DND-41 (cell line): Measurements from ENCODE around the gene TOGARAM1.
A peak's percentile ranks its signal among the peaks of the same experiment; 100 is the strongest.

ENCODE experiments used
- ATAC-seq: fragments of 200-7000 bp; cut with Tn5 transposase; 3 replicates; pipeline ENCODE4 v1.9.1; 2021; ENCODE audit warnings: low read depth; ENCODE audit not compliant: insufficient read depth
- DNase-seq: peaks from one replicate; pipeline ENCODE4 v3.0.0-alpha.2; 2020
- H2AFZ ChIP-seq: 2 replicates; pipeline ENCODE4 v1.6.0; 2012; ENCODE audit warnings: low read depth, low read length
- H3K27ac ChIP-seq: 2 replicates; pipeline ENCODE4 v1.5.1; 2012; ENCODE audit warnings: low read length, inconsistent platforms
- H3K27me3 ChIP-seq: fragments of 200-600 bp; sonication (generic); 2 replicates; pipeline ENCODE4 v1.6.0; 2012; ENCODE audit warnings: low read length, mild to moderate bottlenecking, inconsistent platforms; ENCODE audit not compliant: insufficient read depth, poor library complexity
- H3K36me3 ChIP-seq: 2 replicates; pipeline ENCODE4 v1.5.1; 2012; ENCODE audit warnings: low read length, inconsistent platforms; ENCODE audit not compliant: insufficient read depth
- H3K4me1 ChIP-seq: 2 replicates; pipeline ENCODE4 v1.5.1; 2012; ENCODE audit warnings: mild to moderate bottlenecking, low read length; ENCODE audit not compliant: insufficient read depth
- H3K4me2 ChIP-seq: 2 replicates; pipeline ENCODE4 v1.6.0; 2012; ENCODE audit warnings: mild to moderate bottlenecking, moderate library complexity, low read length, inconsistent platforms; ENCODE audit not compliant: insufficient read depth
- H3K4me3 ChIP-seq, 2 experiments: fragments of 200-600 bp in 1 of 2; shearing (Covaris generic) in 1 of 2; 2 replicates each; pipeline ENCODE4 v1.5.1; 2012 to 2016; ENCODE audit warnings: inconsistent platforms in 2 of 2, low read length in 2 of 2, mild to moderate bottlenecking in 2 of 2, low read depth in 1 of 2, moderate library complexity in 1 of 2
- H3K79me2 ChIP-seq: 2 replicates; pipeline ENCODE4 v1.6.0; 2012; ENCODE audit warnings: low read length, inconsistent platforms; ENCODE audit not compliant: insufficient read depth
- H3K9ac ChIP-seq: 2 replicates; pipeline ENCODE4 v1.6.0; 2012; ENCODE audit warnings: low read depth, mild to moderate bottlenecking, inconsistent platforms, low read length, moderate library complexity
- H3K9me3 ChIP-seq: 2 replicates; pipeline ENCODE4 v1.5.1; 2012; ENCODE audit warnings: low read length, moderate library complexity, mild to moderate bottlenecking, inconsistent platforms; ENCODE audit not compliant: insufficient read depth, severe bottlenecking
- H4K20me1 ChIP-seq: 2 replicates; pipeline ENCODE4 v1.6.0; 2012; ENCODE audit warnings: low read length; ENCODE audit not compliant: insufficient read depth
- EZH2 ChIP-seq: IDR thresholded peaks from 3 replicates; pipeline ENCODE4 v1.6.1; 2012; ENCODE audit warnings: borderline replicate concordance, low read depth, mild to moderate bottlenecking, moderate library complexity, low read length, inconsistent platforms; ENCODE audit not compliant: severe bottlenecking
- TF ChIP-seq, protein P1 (sequence below): IDR thresholded peaks from 2 replicates; pipeline ENCODE4 v1.5.1; 2012; ENCODE audit warnings: borderline replicate concordance, low read length, moderate library complexity, mild to moderate bottlenecking; ENCODE audit not compliant: poor library complexity, severe bottlenecking; ENCODE audit errors: extremely low read depth

TOGARAM1 gene

GRCh38 chr14:44962334-44963043, 499 bp downstream of the TOGARAM1 start:
- H3K27ac ChIP-seq, result peak overlapping the region; percentile 86
- TF ChIP-seq, protein P1, sequence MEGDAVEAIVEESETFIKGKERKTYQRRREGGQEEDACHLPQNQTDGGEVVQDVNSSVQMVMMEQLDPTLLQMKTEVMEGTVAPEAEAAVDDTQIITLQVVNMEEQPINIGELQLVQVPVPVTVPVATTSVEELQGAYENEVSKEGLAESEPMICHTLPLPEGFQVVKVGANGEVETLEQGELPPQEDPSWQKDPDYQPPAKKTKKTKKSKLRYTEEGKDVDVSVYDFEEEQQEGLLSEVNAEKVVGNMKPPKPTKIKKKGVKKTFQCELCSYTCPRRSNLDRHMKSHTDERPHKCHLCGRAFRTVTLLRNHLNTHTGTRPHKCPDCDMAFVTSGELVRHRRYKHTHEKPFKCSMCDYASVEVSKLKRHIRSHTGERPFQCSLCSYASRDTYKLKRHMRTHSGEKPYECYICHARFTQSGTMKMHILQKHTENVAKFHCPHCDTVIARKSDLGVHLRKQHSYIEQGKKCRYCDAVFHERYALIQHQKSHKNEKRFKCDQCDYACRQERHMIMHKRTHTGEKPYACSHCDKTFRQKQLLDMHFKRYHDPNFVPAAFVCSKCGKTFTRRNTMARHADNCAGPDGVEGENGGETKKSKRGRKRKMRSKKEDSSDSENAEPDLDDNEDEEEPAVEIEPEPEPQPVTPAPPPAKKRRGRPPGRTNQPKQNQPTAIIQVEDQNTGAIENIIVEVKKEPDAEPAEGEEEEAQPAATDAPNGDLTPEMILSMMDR, result peak; percentile 2
- TF ChIP-seq EZH2, result no peak
- peaks cover 97% of the 10 kb centered on the region for H3K79me2 ChIP-seq
- H3K9me3 ChIP-seq, result no peaks in the 10 kb centered on the region
- H2AFZ ChIP-seq, result peak overlapping the region; percentile 94
- peaks cover 75% of the 10 kb centered on the region for H3K4me1 ChIP-seq
- H3K36me3 ChIP-seq, result no peaks in the 10 kb centered on the region; the same call in 1 of the 2 replicates
- no peaks in the 10 kb centered on the region for H3K27me3 ChIP-seq
- peak overlapping the region; percentile 88 to 89 for H3K4me3 ChIP-seq
- peak overlapping the region; percentile 87 for H3K4me2 ChIP-seq
- ATAC-seq, result peak; percentile 49
- H3K9ac ChIP-seq, result peak overlapping the region; percentile 73
- DNase-seq, result no peak
- H4K20me1 ChIP-seq, result peaks cover 36% of the 10 kb centered on the region

GRCh38 chr14:44963044-44963528, 1.1 kb downstream of the TOGARAM1 start:
- Histone ChIP-seq H3K79me2 (peaks cover 97% of the 10 kb centered on the region), H3K4me2 (peak overlapping the region; percentile 87), H3K4me1 (peaks cover 75% of the 10 kb centered on the region), H3K4me3 (peak overlapping the region; percentile 88 to 89; a peak in 3 of 4 replicates), H3K27ac (peak overlapping the region; percentile 86), H4K20me1 (peaks cover 36% of the 10 kb centered on the region), H3K36me3 (no peaks in the 10 kb centered on the region; the same call in 1 of the 2 replicates), H3K9me3 (no peaks in the 10 kb centered on the region), H2AFZ (peak overlapping the region; percentile 94), H3K27me3 (no peaks in the 10 kb centered on the region), H3K9ac (peak overlapping the region; percentile 73)
- DNase-seq, result no peak
- no peak for ATAC-seq
- TF ChIP-seq, protein P1, result no peak
- no peak for TF ChIP-seq EZH2

DNA sequence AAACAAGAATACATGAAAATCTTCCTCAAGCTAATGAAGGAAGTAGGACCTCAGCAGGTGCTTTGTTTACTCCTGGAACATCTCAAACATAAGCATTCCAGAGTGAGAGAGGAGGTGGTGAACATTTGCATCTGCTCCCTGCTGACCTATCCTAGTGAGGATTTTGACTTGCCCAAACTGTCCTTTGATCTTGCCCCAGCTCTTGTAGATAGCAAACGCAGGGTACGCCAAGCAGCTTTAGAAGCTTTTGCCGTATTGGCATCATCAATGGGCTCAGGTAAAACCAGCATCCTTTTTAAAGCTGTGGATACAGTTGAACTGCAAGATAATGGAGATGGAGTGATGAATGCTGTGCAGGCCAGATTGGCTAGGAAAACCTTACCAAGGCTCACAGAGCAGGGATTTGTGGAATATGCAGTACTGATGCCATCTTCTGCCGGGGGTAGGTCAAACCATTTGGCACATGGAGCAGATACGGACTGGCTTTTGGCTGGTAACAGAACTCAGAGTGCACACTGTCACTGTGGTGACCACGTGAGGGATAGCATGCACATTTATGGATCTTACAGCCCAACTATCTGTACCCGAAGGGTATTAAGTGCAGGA, 1.9 kb downstream of the TOGARAM1 start:
- Histone ChIP-seq H3K27ac (peak overlapping the region; percentile 43; the same call in 1 of the 2 replicates), H3K9me3 (no peaks in the 10 kb centered on the region), H3K36me3 (no peaks in the 10 kb centered on the region; the same call in 1 of the 2 replicates), H3K4me3 (peak overlapping the region; percentile 88 to 89; a peak in 3 of 4 replicates), H3K9ac (peak overlapping the region; percentile 73), H3K4me2 (peak overlapping the region; percentile 87), H3K4me1 (peaks cover 73% of the 10 kb centered on the region), H3K79me2 (peaks cover 96% of the 10 kb centered on the region), H4K20me1 (peaks cover 36% of the 10 kb centered on the region), H3K27me3 (no peaks in the 10 kb centered on the region), H2AFZ (no peak overlapping the region)
- TF ChIP-seq, protein P1, result peak; percentile 9
- no peak for TF ChIP-seq EZH2
- no peak for ATAC-seq
- peak; percentile 27 for DNase-seq
